Measurements from ENCODE around the gene TEX2.

TEX2 gene

DNA sequence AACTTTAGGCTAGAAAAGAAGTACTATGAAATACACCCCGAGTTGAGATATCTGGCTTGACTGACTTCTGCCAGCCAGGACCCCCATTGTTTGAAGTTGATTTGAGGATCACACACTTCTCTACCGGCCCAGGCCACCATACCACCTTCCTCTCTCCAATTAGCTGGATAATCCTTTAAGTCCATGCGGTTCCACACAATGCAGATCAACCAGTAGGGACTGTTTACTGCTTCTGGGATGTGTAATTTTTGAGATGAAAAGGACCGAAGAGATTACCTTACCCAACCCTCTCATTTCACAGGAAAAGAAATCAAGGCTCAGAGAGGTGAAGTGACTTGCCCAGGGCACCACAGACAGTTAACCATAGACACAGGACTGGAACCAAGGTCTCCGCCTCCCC is 153.7 kb downstream of the TEX2 start:
- Histone ChIP-seq H3K4me3 (ENCODE audit: low read length) (no peak overlapping the region), H2AFZ (ENCODE audit: low read depth, low read length) (no peak overlapping the region), H3K27ac (ENCODE audit: low read length) (no peak overlapping the region)

DNA sequence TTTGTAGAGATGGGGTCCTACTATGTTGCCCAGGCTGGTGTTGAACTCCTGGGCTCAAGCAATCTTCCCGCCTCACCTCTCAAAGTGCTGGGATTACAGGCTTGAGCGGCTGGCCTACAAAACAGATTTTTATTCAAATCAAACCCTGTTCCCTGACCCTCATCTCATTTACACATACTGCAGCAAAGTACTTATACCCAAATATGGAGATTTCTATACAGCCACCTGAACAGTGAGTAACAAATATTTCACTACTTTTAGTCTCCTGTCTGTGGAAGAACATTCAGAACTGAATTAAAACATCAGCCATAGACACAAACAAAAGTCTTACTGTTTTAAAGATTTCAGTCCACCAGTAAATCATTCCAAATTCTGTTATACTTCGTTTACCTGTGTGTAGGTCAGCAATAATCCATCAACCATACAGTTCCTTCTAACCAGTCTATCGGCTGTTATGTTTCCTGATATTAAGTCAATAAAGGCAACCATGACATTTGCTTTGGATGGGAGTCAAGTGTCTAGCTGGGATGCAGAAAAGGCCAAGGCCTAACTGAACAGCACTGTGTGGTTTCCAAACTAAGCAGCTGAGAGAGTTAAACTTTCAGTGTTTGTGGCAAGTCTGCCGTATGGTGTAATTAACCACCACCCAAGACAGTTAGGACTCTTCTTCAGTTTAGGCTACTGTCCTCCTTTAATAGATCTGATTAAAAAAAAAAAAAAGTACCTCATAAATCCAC is 155.4 kb downstream of the TEX2 start:
- peaks cover 86% of the 10 kb centered on the region for H3K79me2 ChIP-seq (ENCODE audit: low read length)
- no peak for TF ChIP-seq EZH2phosphoT487 (IDR thresholded peaks at IDR 0.05; ENCODE audit: low read depth)
- TF ChIP-seq, protein P1, sequence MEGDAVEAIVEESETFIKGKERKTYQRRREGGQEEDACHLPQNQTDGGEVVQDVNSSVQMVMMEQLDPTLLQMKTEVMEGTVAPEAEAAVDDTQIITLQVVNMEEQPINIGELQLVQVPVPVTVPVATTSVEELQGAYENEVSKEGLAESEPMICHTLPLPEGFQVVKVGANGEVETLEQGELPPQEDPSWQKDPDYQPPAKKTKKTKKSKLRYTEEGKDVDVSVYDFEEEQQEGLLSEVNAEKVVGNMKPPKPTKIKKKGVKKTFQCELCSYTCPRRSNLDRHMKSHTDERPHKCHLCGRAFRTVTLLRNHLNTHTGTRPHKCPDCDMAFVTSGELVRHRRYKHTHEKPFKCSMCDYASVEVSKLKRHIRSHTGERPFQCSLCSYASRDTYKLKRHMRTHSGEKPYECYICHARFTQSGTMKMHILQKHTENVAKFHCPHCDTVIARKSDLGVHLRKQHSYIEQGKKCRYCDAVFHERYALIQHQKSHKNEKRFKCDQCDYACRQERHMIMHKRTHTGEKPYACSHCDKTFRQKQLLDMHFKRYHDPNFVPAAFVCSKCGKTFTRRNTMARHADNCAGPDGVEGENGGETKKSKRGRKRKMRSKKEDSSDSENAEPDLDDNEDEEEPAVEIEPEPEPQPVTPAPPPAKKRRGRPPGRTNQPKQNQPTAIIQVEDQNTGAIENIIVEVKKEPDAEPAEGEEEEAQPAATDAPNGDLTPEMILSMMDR (IDR thresholded peaks at IDR 0.05; ENCODE audit: low read depth, low read length), result no peak
- no peak overlapping the region for H2AFZ ChIP-seq (ENCODE audit: low read depth, low read length)
- no peaks in the 10 kb centered on the region for H3K9me3 ChIP-seq (ENCODE audit: insufficient read depth, low read length)
- H3K27me3 ChIP-seq (ENCODE audit: low read depth, low read length), result no peaks in the 10 kb centered on the region
- H3K4me3 ChIP-seq (ENCODE audit: low read length), result no peak overlapping the region
- H3K36me3 ChIP-seq (replicated peaks; ENCODE audit: low read depth, low read length), result peaks cover 18% of the 10 kb centered on the region
- H3K9ac ChIP-seq (ENCODE audit: low read length), result no peak overlapping the region
- peak overlapping the region; percentile 23; the same call in 1 of the 2 replicates for H3K4me2 ChIP-seq (ENCODE audit: low read length)
- H3K4me1 ChIP-seq (ENCODE audit: low read length), result peaks cover 29% of the 10 kb centered on the region
- H4K20me1 ChIP-seq (ENCODE audit: insufficient read depth, low read length), result peaks cover 51% of the 10 kb centered on the region
- H3K27ac ChIP-seq (ENCODE audit: low read length), result peak overlapping the region; percentile 62

More for the DNA sequence above, 153.7 kb downstream of the TEX2 start:
- TF ChIP-seq EZH2phosphoT487 (IDR thresholded peaks at IDR 0.05; ENCODE audit: low read depth), result no peak
- TF ChIP-seq, protein P1 (IDR thresholded peaks at IDR 0.05; ENCODE audit: low read depth, low read length), result no peak
- Histone ChIP-seq H3K4me2 (ENCODE audit: low read length) (no peak overlapping the region), H3K79me2 (ENCODE audit: low read length) (peaks cover 90% of the 10 kb centered on the region), H4K20me1 (ENCODE audit: insufficient read depth, low read length) (peaks cover 56% of the 10 kb centered on the region), H3K9ac (ENCODE audit: low read length) (no peak overlapping the region), H3K9me3 (ENCODE audit: insufficient read depth, low read length) (no peaks in the 10 kb centered on the region), H3K36me3 (replicated peaks; ENCODE audit: low read depth, low read length) (peaks cover 20% of the 10 kb centered on the region), H3K27me3 (ENCODE audit: low read depth, low read length) (no peaks in the 10 kb centered on the region), H3K4me1 (ENCODE audit: low read length) (peaks cover 29% of the 10 kb centered on the region)

DNA sequence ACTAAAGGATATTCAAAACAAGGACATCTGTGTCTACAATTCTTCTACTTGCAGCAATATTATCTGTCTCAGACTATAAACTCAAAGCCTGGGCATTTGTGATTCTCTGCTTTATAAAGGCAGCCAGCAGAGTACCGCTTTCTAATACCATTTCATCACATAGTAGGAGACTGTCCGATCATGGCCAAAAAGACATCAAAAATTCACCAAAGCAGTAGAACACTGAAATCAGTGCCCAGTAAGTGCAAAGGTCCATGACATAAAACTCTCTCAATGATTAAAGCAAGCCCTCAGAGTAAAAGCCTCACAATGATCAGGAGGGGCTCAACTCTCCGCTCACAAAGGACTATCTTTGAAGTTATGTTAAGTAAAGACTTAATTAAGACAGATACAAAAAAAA is 156.1 kb downstream of the TEX2 start:
- H3K27ac ChIP-seq (ENCODE audit: low read length), result no peak overlapping the region
- TF ChIP-seq, protein P1 (IDR thresholded peaks at IDR 0.05; ENCODE audit: low read depth, low read length), result no peak
- TF ChIP-seq EZH2phosphoT487 (IDR thresholded peaks at IDR 0.05; ENCODE audit: low read depth), result no peak

DNA sequence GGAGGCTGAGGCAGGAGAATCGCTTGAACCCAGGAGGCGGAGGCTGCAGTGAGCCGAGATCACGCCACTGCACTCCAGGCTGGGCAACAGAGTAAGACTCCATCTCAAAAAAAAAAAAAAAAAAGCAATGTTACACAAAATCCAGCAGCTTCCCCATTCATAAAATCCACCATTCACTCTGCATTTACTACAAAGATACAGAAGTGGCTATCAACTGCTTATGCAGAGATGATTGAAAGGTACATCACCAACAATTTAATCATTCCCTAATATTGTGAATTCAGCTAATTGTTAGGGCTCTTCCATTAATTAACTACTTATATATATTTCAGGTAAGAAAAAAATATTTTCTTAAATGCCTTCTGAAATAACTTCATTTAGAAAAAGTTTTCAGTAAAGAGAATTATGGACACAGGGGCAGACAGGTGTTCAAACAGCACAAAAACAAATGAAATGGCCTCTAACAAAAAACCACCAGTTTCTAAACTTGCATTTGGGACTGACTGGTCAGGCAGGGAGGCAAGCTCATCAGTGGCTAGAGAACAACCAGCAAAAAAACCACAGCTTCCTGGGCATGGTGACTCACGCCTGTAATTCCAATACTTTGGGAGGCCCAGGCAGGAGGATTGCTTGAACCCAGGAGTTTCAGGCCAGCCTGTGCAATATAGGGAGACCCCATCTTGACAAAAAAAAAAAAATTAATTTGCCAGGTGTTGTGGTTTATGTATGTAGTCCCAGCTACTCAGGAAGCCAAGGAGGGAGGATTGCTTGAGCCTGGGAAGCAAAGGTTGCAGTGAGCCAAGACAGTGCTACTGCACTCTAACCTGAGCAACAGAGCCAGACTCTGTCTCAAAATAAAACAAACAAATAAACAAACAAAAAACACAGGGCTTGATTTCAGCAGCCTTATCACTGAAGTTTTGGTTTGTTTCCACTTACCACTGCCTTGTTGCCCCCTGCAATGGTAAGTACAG is 159.4 kb downstream of the TEX2 start:
- no peak overlapping the region for H3K4me3 ChIP-seq (ENCODE audit: low read length)
- no peak overlapping the region for H3K27ac ChIP-seq (ENCODE audit: low read length)
- peaks cover 87% of the 10 kb centered on the region for H3K79me2 ChIP-seq (ENCODE audit: low read length)
- H3K36me3 ChIP-seq (replicated peaks; ENCODE audit: low read depth, low read length), result peaks cover 13% of the 10 kb centered on the region
- peaks cover 21% of the 10 kb centered on the region for H3K4me1 ChIP-seq (ENCODE audit: low read length)
- H4K20me1 ChIP-seq (ENCODE audit: insufficient read depth, low read length), result peaks cover 44% of the 10 kb centered on the region
- no peak overlapping the region for H2AFZ ChIP-seq (ENCODE audit: low read depth, low read length)
- H3K27me3 ChIP-seq (ENCODE audit: low read depth, low read length), result no peaks in the 10 kb centered on the region
- H3K4me2 ChIP-seq (ENCODE audit: low read length), result no peak overlapping the region
- H3K9me3 ChIP-seq (ENCODE audit: insufficient read depth, low read length), result no peaks in the 10 kb centered on the region
- no peak overlapping the region for H3K9ac ChIP-seq (ENCODE audit: low read length)
- TF ChIP-seq, protein P1 (IDR thresholded peaks at IDR 0.05; ENCODE audit: low read depth, low read length), result no peak
- TF ChIP-seq EZH2phosphoT487 (IDR thresholded peaks at IDR 0.05; ENCODE audit: low read depth), result no peak

More for the DNA sequence above, 156.1 kb downstream of the TEX2 start:
- H3K9ac ChIP-seq (ENCODE audit: low read length), result no peak overlapping the region
- no peak overlapping the region for H2AFZ ChIP-seq (ENCODE audit: low read depth, low read length)
- H3K36me3 ChIP-seq (replicated peaks; ENCODE audit: low read depth, low read length), result peaks cover 23% of the 10 kb centered on the region
- H3K4me1 ChIP-seq (ENCODE audit: low read length), result peaks cover 29% of the 10 kb centered on the region
- no peak overlapping the region for H3K4me3 ChIP-seq (ENCODE audit: low read length)
- peaks cover 52% of the 10 kb centered on the region for H4K20me1 ChIP-seq (ENCODE audit: insufficient read depth, low read length)
- H3K4me2 ChIP-seq (ENCODE audit: low read length), result no peak overlapping the region
- no peaks in the 10 kb centered on the region for H3K9me3 ChIP-seq (ENCODE audit: insufficient read depth, low read length)
- no peaks in the 10 kb centered on the region for H3K27me3 ChIP-seq (ENCODE audit: low read depth, low read length)
- H3K79me2 ChIP-seq (ENCODE audit: low read length), result peaks cover 86% of the 10 kb centered on the region

All from OCI-LY3 (cell line).